Astrocyte (in vitro differentiated cells and primary cell): ENCODE measurements around the gene TKFC.
"Not testable (repeated sequence)": the region's sequence is repeated elsewhere in the genome, so short reads cannot be mapped to it uniquely, and the experiment has no call there.

Experiments used
- CTCF ChIP-seq: IDR thresholded peaks from 2 replicates; pipeline ENCODE4 v1.5.1; 2011; ENCODE audit warnings: low read depth, mild to moderate bottlenecking, inconsistent platforms, low read length, moderate library complexity; ENCODE audit not compliant: insufficient read depth
- EZH2 ChIP-seq: IDR thresholded peaks from 2 replicates; pipeline ENCODE4 v1.6.1; 2012; ENCODE audit warnings: mild to moderate bottlenecking, low read length, inconsistent platforms; ENCODE audit not compliant: insufficient read depth

DNA sequence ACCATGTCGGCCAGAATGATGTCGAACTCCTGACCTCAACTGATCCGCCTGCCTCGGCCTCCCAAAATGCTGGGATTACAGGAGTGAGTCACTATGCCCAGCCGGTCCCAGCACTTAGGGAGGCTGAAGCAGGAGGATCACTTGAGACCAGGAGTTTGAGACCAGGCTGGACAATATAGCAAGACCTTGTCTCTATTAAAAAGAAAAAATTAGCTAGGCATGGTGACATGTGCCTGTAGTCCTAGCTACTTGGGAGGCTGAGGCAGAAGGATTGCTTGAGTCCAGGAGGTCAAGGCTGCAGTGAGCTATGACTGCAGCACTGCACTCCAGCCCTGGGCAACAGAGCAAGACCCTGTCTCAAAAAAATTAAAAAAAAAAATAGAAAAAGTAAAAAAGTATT is 50.8 kb downstream of the TKFC start:
- TF ChIP-seq CTCF, EZH2: not testable (repeated sequence)
